NCI-H2196 treated with DMSO at 0.1 percent for 48 hours (cell line): ENCODE measurements around the gene CCDC91.
"Not testable (repeated sequence)": the region's sequence is repeated elsewhere in the genome, so short reads cannot be mapped to it uniquely, and the experiment has no call there.

ENCODE experiments used
- DNase-seq: peaks from one replicate; lab custom pipeline; 2025; ENCODE audit not compliant: unreplicated experiment; lab: John Stamatoyannopoulos, UW

CCDC91 gene

DNA sequence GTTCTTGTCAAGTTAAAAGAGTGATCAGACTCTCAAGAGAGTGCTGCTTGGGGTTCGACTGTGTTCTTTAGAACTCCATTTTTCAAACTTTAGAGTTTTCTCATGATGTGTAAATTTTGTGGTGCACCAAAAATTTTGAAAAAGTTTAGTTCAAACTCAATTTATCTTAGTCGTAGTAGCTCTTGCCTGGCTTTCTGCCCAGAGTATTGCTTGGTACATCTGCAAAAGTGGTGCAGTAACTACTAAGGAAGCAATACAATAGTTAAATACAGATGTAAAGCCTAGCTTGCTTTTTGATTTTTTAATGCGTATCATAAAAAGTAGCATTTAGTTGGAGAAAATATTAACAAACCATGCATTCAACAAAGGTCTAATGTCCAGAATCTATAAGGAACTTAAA lies 9.5 kb upstream of the CCDC91 start:
- no peak for DNase-seq

DNA sequence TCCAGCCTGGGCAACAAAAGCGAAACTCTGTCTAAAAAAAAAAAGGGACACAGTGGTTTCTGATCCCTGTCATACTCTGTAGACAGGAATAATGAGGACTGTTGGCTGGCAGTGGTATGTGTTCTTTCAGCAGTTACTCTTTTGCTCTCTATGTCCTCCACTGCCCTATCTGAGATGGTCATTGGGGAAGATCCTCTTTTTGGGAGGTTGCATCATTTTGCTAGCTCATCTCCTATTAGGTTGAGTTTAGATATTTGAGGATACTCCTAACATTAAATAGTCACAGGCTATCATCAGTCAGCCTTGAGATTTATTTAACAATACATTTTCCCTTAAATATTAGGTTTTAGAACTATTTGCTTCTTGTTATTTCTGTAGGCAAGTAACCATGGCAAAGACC lies 5.9 kb upstream of the CCDC91 start:
- no peak for DNase-seq

DNA sequence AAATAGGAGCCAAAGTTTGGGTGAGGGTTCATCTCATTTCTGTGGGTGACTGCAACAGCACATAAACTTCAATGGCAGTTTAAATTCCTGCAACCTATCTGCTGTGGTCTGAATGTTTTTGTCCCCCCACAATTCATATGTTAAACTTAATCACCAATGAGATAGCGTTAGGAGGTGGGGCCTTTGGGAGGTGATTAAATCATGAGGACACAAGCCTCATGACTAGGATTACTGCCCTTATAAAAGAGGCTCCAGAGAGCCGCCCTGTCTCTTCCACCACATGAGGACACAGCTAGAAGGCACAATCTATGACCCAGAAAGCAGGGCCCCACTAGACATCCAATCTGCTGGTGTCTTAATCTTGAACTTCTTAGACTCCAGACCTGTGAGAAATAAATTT lies 3.8 kb upstream of the CCDC91 start:
- no peak for DNase-seq

DNA sequence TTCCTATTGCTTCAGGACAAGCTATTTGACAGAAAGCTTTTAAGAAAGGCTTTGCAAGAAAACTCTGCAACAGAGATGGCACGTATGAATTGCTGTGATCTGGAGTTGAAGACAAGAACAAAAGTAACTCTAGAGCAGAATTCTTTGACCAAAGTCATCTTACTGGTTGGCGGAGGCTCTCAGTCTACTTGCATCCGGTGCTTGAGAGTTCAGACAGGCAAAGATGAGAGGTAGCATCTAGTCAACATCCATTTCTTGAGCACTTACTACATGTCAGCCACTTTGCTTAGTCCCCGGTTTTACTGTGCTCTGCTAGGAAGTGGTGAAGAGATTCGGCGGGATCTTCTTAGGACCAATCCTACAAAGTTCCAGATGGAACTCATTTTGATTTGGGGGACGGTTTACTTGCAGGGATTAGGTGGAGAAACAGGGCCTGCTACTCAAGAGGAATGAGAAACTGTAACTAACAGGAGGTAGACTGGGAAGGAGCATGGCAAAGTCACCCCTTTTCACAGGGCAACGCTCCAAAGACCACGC lies 404 bp upstream of the CCDC91 start:
- DNase-seq: peak; percentile 47

DNA sequence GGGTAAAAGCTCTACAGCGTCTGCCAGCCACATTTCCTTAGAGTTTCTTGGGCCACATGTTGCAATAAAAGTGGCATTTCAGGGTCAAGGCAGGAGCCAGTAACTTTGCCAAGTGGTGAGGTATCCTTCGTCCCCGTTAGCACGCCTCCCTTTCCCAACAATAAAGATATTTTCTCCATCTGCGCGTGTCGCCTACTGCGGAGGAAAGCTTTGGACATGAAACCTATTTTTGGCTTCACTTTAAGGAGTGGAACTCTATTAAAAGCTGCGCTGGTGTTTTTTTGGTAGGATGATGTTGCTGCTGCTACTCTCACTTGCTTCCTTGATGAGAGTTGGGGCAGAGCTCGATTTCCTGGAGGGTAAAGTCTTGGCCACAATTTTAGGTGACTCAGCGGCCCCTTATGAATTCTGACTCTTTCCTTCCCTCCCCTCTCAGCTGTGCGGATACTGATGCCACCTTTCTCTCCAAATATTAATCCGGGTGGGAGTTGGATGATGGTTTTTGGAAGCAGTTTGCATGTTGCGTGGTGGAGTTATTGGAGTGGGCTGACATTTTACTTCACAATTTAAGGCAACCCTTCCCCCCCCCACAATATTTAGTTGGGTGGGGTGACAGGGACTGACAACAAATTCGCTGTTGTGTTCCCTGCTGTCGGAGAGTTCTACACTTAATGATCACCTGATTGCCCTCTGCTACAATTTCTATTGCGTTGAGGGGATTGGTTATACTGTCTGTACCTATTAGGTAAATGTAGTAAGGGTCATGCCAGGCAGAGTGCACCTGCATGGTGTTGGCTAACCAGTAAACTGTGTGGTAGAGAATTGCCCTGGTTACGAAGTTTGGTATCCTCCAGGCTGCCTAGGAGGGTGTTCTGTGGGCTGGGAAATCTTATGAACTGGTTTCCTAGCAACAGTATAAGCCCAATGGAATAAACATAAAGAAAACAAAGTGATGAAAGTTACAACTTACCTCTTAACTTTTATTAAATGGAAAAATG lies 1.1 kb downstream of the CCDC91 start:
- DNase-seq: peak; percentile 52

DNA sequence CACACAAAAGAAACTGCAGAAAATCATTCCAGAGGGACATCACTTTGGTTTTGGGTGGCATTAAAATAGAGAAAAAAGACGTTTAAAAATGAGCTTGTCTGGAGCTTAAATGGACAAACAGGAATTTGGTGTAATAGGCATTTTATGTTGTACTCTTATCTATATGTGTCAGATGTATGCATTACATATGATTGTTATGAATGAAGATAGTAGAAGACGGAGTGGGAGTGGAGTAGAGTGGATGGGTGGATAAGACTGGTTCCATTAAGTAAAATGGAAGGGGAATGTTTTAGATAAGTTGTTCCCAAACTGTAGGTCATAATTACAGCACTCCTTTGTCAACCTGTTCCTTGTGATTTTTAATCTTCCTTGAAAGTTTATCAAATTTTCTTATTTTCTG lies 1.9 kb downstream of the CCDC91 start:
- no peak for DNase-seq

DNA sequence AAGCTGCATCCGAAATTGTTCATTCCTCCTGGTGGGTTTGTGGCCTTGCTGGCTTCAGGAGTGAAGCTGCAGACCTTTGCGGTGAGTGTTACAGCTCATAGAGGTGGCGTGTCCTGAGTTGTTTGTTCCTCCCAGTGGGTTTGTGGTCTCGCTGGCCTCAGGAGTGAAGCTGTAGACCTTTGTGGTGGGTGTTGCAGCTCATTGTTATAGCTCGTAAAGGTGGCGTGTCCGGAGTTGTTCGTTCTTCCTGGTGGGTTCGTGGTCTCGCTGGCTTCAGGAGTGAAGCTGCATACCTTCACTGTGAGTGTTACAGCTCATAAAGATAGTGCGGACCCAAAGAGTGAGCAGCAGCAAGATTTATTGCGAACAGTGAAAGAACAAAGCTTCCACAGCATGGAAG lies 4.4 kb downstream of the CCDC91 start:
- DNase-seq: not testable (repeated sequence)

DNA sequence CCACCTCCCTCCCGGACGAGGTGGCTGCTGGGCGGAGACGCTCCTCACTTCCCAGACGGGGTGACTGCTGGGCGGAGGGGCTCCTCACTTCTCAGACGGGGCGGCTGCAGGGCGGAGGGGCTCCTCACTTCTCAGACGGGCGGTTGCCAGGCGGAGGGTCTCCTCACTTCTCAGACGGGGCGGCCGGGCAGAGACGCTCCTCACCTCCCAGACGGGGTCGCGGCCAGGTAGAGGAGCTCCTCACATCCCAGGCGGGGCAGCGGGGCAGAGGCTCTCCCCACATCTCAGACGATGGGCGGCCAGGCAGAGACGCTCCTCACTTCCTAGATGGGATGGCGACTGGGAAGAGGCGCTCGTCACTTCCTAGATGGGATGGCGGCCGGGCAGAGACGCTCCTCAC lies 10.9 kb downstream of the CCDC91 start:
- DNase-seq: not testable (repeated sequence)

DNA sequence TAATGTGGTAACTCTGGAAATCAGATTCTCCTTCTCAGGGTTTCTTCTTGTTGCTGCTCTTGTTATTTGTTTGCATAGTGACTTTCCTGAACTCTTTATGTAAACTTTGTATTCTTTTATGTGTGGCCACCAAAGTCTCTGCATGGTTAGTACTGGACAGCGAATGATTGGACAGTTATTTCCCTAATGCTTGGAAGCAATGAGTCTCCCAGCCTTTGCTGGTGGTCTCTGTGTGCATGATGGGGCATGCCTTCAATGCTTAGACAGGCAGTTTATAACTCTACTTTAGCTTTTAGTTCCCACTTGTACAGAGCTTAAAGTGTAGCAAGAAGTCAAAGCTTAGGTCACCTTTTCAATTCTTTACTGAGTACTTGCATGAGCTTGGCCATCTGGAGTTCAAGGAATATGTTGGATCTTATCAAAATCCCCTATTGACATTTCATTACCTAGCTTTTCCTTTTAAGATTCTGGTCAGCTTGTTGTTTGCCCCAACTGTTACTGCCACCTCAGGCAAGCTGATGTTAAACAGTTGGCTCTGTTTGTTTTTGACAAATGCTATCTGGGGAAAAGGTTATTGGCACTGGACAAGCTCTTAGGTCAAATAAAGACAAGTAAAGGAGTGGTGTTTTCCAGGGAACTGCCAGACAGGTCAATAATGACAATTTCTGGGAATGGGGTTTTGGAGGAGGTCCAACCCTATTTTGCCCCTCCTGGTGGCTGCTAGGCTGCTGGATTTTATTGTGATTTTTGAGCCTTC lies 12.3 kb downstream of the CCDC91 start:
- DNase-seq: no peak

DNA sequence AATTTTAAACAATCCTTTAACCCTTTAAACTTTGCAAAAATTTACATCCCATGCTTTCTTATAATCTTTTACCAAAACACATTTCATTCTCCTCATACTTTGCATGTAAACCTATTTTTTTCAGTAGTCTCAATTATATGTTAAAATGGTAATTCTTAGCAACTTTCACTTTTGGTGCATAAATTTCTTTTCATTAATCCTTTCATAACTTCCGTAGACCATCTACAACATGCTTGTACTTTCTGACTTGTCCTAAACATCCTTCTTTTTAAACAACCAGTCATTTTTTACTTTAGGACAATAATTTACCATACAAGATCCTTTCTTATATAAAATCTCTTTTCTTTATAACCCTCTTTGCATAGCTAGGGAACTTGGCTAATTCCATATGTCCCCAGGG lies 19.5 kb downstream of the CCDC91 start:
- DNase-seq: no peak

DNA sequence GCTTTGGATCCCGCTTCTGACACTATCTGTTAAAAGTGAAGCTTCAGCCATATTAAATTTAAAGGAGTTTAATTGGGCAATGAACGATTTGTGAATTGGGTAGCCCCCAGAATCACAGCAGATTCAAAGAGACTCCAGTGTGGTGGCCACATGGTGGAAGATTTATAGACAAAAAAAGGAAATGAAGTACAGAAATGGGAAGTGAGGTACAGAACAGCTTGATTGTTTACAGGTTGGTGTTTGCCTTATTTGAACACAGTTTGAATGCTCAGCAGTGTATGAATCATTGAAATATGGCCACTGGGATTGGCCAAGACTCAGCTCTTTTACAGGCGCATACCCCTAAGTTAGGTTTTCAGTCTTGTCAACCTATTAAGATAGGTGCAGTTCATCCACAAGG lies 21.9 kb downstream of the CCDC91 start:
- no peak for DNase-seq

DNA sequence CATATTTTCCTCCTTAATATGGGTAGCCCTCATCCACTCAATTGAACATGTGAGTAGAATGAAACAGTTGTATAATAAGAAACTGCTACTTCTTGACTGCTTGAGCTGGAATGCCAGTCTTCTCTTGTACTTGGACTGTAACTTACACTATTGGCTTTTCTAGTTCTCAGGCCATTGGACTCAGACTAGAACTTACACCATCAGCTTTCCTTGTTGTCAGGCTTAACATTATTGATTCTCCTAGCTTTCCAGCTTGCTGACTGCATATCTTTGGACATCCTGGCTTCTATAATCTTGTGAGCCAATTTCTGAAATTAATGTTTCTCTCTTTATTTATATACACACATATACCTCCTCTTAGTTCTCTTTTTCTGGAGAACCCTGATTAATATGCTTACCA lies 24.8 kb downstream of the CCDC91 start:
- DNase-seq: no peak

DNA sequence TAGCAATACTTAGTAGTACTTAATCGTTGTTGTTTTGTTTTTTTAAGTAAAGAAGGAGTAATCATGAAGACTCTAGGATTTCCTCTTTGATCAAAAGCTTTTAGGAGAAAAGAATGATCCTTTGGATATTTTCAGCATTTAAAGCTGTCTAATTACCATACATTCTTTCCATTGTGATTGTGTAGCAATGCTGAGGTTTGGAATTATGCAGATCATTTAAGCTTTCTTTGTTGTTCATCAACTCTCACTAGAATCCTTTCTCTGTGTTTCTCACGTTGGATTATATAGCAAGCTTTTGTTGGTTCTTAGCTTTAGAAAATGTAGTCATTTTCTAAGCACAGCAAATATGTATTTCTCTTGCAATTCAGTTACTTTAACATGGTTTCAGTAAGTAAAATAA lies 25.8 kb downstream of the CCDC91 start:
- DNase-seq: no peak

DNA sequence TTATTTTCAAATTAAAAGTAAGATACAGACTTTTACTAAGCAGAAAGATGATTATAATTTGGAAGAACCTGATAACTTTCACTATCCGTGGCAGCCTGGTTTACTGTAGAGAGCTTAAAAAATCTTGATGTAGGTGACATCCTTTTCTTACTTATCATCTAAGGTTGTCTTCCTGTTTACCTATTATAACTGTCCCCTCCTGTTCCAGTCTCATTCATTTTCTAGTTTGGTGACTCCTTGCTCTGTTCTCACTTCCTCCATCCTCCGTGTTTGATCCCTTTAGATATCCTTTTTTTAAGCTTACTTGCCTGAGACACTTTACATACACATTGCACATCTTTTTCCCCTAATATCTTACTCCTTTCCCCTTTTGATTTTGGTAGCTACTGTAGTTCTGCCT lies 27.5 kb downstream of the CCDC91 start:
- DNase-seq: no peak

DNA sequence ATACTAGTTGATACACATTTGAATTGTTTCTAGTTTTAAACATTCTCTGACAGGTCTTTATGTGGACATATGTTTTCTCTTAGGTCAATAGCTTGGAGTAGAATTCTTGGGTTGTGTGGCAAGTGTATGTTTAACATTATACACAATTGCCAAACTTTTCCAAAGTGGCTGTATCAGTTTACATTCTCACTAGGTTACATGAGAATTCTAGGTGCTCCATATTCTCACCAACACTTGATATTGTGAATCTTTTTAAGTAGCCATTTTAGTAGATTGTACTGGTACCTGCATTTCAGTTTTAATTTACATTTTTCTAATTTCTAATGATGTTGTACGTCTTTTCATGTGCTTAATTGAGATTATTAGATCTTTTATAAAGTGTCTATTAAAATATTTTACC lies 28.6 kb downstream of the CCDC91 start:
- no peak for DNase-seq

DNA sequence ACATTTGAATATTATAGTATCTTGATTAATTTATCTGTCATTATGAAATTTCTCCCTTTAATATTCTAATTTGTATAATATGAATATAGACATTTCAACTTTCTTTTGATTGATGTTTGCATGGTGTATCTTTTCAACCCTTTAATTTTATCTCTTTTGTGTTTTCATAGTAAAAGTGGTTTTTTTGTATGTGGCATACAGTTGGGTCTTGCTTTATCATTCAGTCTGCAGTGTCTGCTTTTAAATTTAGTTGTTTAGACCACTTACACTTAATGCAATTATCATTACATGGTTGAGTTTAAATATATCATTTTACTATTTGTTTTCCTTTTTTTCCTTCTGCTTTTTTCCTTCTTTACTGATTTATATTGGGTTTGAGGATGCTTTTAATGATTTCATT lies 29.6 kb downstream of the CCDC91 start:
- no peak for DNase-seq

DNA sequence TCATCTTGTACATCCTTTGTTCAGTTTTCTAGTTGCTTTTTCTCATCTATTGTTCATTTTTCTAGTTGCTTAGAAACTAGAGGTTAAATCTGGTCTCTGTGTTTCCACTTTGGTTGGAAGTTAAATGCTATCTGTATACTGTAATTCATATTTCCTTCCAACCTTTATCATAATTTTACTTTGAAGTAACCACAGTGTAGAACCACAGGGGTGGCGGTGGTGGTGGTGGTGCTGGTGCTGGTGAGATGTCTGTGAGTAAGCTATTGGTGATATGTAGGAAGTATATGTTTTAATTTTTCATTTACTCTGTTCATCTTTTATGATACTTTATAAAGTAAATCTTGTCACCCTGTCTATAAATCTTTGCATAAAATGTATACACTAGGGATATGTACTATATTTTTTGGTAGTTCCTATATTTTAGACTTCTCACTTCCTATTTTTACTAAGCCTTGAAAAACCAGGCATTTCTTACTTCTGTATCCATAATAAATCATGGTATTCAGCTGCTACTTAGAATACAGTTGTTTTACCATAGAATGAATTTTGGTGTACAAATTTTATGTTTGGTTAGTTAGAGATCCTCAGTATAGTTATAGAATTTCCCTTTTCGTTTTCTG lies 31.9 kb downstream of the CCDC91 start:
- no peak for DNase-seq

DNA sequence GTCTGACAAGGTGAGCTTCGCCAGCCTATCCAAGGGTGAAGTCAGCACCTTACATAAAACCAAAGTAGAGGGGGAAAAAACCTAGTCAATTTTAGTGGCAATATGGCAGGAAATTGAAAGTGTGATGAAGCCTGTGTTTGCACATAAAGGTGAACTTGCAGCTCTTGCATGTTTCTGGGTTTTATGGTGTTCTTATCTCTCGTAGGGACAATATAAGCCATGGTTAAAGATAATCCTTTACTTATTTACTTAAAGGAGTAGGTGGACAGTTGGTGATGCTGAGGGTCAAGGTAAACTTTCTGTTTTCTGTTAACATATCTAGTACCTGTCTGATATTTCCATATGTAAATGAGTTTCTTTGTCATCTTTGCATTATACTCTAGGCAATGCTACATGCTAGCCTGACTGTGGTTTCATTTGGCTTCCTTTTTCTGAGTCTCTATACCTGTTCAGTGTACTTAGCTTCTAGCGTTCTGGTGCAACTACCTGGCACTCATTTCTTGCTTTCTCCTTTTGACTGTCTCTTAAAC lies 32.8 kb downstream of the CCDC91 start:
- DNase-seq: no peak

DNA sequence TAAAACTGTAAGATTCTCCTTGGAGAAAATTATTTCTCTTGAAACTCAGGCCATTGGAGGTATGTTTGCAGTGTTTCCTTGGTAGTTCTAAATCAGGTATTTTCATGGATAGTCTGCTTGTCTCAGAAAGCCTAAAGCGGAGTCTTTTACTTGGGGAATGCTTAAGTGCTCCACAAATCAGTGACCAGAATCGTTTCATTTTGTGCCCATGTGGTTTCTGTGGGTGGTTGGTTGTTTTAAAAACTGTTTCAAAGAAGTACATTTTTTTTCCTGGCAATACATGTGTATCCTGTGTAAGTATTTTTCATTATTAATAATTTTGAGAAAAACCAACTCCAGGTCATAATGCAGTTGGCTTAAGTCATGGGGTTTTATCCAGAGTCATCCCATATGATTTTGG lies 33.6 kb downstream of the CCDC91 start:
- DNase-seq: no peak

DNA sequence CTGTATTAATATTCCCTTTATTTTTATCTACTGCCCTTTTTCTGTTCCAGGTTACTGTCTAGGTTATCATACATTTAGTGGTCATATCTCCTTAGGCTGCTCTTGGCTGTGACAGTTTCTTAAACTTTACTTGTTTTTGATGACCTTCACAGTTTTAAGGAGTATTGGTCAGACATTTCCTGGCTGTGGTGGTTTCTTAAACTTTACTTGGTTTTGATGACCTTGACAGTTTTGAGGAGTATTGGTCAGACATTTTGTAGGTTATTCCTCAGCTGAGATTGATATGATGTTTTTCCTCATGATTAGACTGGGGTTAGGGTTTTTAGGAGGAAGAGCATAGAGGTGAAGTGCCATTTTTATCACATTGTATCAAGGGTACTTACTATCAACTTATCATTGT lies 36.4 kb downstream of the CCDC91 start:
- DNase-seq: no peak

DNA sequence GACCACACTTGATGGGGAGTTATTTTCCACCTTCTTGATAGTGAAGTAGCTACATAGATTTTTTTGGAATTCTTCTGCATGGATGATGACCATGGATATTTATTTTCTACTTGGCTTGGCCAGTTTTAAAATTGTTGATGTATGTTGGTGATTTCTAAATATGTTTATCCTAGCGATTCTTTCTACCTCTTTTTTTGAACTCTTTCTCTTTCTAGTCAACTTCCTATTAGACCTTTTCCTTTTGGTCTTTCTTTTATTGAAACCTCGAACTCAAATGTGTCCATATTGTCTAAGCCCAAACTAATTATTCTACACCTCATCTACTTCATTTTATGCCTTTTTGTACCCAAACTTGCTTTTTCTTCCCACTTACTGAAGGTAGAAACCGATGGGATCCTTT lies 37.0 kb downstream of the CCDC91 start:
- DNase-seq: no peak
